PC-9 (cell line): ENCODE measurements around the gene ZFHX3. TPM values are rescaled to one million over a fixed set of nuclear protein-coding genes. Genes with fewer than 3 reads are reported as not detected.

ENCODE experiments used
- BruUV-seq: library from RNA; stranded (reverse); fragments of 400-500 nt; replicated peaks from 2 replicates; lab custom pipeline; 2021; lab: Mats Ljungman, UMichigan
- CTCF ChIA-PET: fragments of 300-600 bp; sonication (Branson Sonifier 250); formaldehyde crosslinking; loops from one replicate; lab custom pipeline; 2022; ENCODE audit warnings: antibody characterized with exemption; lab: Charles Lee
- POLR2A ChIA-PET: fragments of 300-600 bp; sonication (Branson Sonifier 250); formaldehyde crosslinking; loops from one replicate; lab custom pipeline; 2022; ENCODE audit warnings: antibody characterized with exemption; ENCODE audit not compliant: unreplicated experiment; lab: Charles Lee
- DNase-seq, 2 experiments: peaks; one replicate each; pipeline versions ENCODE4 v3.0.0 to v3.0.0-alpha.2; 2015 to 2022; ENCODE audit warnings: mixed read lengths in 1 of 2
- H2AFZ ChIP-seq: fragments of 200-600 bp; sonication (generic); 2 replicates; pipeline ENCODE4 v1.8.1; 2017; ENCODE audit warnings: antibody characterized with exemption
- H3F3A ChIP-seq: fragments of 200-600 bp; sonication (generic); 2 replicates; pipeline ENCODE4 v1.8.1; 2017; ENCODE audit warnings: antibody characterized with exemption, mild to moderate bottlenecking, low read depth; ENCODE audit not compliant: insufficient read depth
- H3K27ac ChIP-seq: fragments of 200-600 bp; sonication (generic); 2 replicates; pipeline ENCODE4 v1.6.1; 2016; ENCODE audit warnings: mixed run types
- H3K27me3 ChIP-seq: fragments of 200-600 bp; sonication (generic); 2 replicates; pipeline ENCODE4 v1.6.1; 2016; ENCODE audit warnings: low read depth, mixed run types; ENCODE audit not compliant: insufficient read depth
- H3K36me3 ChIP-seq: fragments of 200-600 bp; sonication (generic); 2 replicates; pipeline ENCODE4 v1.6.1; 2016; ENCODE audit warnings: low read depth, mixed run types
- H3K4me1 ChIP-seq: fragments of 200-600 bp; sonication (generic); replicated peaks from 2 replicates; pipeline ENCODE4 v1.6.1; 2016; ENCODE audit warnings: mixed run types; ENCODE audit not compliant: insufficient read depth
- H3K4me2 ChIP-seq: fragments of 200-600 bp; sonication (generic); 2 replicates; pipeline ENCODE4 v1.6.1; 2017; ENCODE audit warnings: mixed run types
- H3K4me3 ChIP-seq: fragments of 200-600 bp; sonication (generic); 2 replicates; pipeline ENCODE4 v1.6.1; 2016; ENCODE audit warnings: mixed run types
- H3K79me2 ChIP-seq: fragments of 200-600 bp; sonication (generic); 2 replicates; pipeline ENCODE4 v1.6.1; 2017; ENCODE audit warnings: low read depth, mixed run types
- H3K9me2 ChIP-seq: fragments of 200-600 bp; sonication (generic); 2 replicates; pipeline ENCODE4 v1.8.1; 2017; ENCODE audit warnings: mild to moderate bottlenecking; ENCODE audit not compliant: insufficient read depth
- H3K9me3 ChIP-seq: fragments of 200-600 bp; sonication (generic); 2 replicates; pipeline ENCODE4 v1.8.1; 2016; ENCODE audit warnings: low read depth; ENCODE audit not compliant: insufficient read depth
- H4K20me1 ChIP-seq: fragments of 200-600 bp; sonication (generic); 2 replicates; pipeline ENCODE4 v1.8.1; 2017; ENCODE audit not compliant: insufficient read depth
- EZH2 ChIP-seq: fragments of 200-600 bp; sonication (generic); IDR thresholded peaks from 2 replicates; pipeline ENCODE4 v1.8.0; 2017; ENCODE audit warnings: antibody characterized with exemption, low read depth
- intact Hi-C: fragments of 100-400 bp; cut with micrococcal nuclease; formaldehyde crosslinking; loops from one replicate; pipeline ENCODE4 v1.10.0; 2022; ENCODE audit not compliant: unreplicated experiment
- total RNA-seq: library from RNA; stranded (reverse); gene quantifications from 2 replicates; pipeline ENCODE4 v1.2.3, GENCODE V29; 2021
- TF ChIP-seq, protein P1 (sequence below): fragments of 200-600 bp; sonication (generic); conservative IDR thresholded peaks from 2 replicates; pipeline ENCODE4 v1.6.1; 2017; ENCODE audit warnings: mixed run types, antibody characterized with exemption, mild to moderate bottlenecking, moderate library complexity

ZFHX3 gene
- total RNA-seq, 1 experiment from 2014 or later, result 23.1 TPM

DNA sequence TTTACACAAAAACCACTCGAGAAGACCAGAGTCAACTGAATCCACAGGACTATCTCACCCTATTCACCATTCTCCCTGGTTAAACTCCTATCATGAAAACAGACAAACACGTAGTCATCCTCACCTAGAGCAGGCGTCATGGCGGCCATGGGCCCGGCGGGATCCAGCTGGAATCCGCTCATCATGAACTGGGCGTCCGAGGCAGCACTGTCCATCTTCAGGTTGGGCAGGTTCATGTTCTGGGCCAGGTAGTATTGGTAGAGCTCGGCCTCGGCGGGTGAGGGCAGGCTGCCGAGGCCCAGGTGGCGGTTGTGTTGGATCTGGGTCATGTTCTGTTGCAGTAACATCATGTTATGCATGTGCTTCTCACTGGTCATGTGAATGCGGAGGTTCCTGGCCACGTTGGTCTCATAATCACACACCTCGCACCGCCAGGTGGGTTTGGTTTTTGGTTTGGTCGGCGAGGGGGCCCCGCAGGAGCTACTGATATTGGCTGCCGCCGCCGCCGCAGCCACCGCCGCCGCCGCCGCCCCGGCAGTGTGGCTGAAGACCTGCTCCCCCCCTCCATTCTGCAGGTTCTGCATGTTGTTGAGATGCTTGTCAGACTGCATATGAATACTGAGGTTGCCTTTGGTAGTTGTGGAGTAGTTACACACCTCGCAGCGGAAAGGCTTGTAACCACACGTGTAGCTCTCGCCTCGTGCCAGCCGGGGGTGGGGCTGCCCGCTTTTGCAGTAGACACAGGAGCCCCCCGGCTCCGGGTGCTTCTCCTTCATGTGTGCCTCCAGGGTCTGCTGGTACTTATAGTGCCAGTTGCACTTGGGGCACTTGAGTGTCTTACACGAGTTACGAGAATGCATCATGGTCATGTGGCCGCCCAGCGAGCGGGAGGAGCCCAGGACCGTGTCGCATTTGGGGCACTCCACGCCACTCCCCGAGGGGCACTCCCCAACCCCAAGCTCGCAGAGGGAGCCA lies 90.3 kb downstream of the ZFHX3 start:
- H4K20me1 ChIP-seq, result peaks cover 4% of the 10 kb centered on the region; the same call in 1 of the 2 replicates
- H3K9me3 ChIP-seq, result no peaks in the 10 kb centered on the region
- intact Hi-C loops, result no loop called here
- H3K4me1 ChIP-seq, result no peaks in the 10 kb centered on the region
- no peak overlapping the region for H3K4me2 ChIP-seq
- no peak overlapping the region for H3K27ac ChIP-seq
- no peaks in the 10 kb centered on the region for H3K9me2 ChIP-seq
- BruUV-seq, result TSS peak; percentile 11
- H3K36me3 ChIP-seq, result 0 out of 2 replicates have a peak, but pooled peaks cover 7% of the 10 kb centered on the region
- TF ChIP-seq EZH2, result no peak
- TF ChIP-seq, protein P1, sequence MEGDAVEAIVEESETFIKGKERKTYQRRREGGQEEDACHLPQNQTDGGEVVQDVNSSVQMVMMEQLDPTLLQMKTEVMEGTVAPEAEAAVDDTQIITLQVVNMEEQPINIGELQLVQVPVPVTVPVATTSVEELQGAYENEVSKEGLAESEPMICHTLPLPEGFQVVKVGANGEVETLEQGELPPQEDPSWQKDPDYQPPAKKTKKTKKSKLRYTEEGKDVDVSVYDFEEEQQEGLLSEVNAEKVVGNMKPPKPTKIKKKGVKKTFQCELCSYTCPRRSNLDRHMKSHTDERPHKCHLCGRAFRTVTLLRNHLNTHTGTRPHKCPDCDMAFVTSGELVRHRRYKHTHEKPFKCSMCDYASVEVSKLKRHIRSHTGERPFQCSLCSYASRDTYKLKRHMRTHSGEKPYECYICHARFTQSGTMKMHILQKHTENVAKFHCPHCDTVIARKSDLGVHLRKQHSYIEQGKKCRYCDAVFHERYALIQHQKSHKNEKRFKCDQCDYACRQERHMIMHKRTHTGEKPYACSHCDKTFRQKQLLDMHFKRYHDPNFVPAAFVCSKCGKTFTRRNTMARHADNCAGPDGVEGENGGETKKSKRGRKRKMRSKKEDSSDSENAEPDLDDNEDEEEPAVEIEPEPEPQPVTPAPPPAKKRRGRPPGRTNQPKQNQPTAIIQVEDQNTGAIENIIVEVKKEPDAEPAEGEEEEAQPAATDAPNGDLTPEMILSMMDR, result no peak
- ChIA-PET CTCF (interaction anchor here (0.7 kb wide), 1 partner anchor 93 kb away, joined by 4 read pairs; no protein-coding TSS in a partner anchor), POLR2A (no interaction called here)
- no peaks in the 10 kb centered on the region for H3F3A ChIP-seq
- no peak overlapping the region for H3K4me3 ChIP-seq
- H3K27me3 ChIP-seq, result no peaks in the 10 kb centered on the region
- peaks cover 30% of the 10 kb centered on the region; the same call in 1 of the 2 replicates for H3K79me2 ChIP-seq
- H2AFZ ChIP-seq, result no peak overlapping the region
- no peak for DNase-seq

DNA sequence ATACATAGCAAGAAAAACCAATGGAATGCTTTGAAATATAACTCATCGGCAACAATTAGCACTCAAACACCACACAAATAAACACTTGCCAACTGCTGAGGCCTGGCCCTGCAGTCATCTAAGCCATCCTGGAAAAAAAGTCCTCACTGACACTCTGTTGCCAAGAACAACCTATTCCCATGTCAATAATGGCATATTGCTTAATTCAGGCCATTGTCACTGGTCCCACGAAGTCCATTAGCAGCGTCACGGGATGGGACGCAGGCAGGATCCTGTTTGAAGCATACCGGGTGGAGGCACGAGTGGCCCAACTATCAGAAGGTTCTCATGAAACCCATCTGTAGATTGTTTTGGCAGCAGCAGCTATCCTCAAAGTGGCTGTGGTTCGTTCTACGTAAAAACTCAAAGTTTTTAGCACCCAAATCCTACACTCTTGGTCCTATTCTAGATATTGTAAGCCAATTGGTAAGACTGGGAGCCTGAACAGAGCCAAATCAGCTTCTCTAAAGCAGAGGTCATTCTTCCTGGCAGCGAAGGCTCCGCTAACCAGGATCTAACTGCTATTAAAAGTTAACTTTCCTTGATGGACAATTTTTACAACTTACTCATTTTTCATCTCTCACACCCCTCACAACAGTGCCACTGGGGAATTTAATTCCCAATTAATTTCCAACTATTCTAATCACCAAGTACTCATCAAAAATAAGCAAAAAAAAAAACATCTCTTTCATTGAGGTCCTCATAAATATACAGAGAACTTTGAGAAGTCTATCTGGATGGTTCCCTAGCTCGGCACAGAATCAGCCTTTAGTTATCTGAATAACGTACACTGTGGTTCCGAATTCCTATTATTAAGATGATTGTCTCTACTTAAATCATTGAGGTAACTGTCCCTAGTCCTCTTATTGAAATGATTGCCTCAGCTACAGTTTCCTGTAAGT lies 91.5 kb downstream of the ZFHX3 start:
- Histone ChIP-seq H4K20me1 (peaks cover 4% of the 10 kb centered on the region; the same call in 1 of the 2 replicates), H2AFZ (no peak overlapping the region), H3K4me1 (no peaks in the 10 kb centered on the region), H3K9me3 (no peaks in the 10 kb centered on the region), H3K9me2 (no peaks in the 10 kb centered on the region), H3K27ac (no peak overlapping the region), H3F3A (no peaks in the 10 kb centered on the region; the same call in 1 of the 2 replicates), H3K79me2 (peaks cover 25% of the 10 kb centered on the region; the same call in 1 of the 2 replicates), H3K4me3 (no peak overlapping the region), H3K4me2 (no peak overlapping the region), H3K27me3 (no peaks in the 10 kb centered on the region), H3K36me3 (0 out of 2 replicates have a peak, but pooled peaks cover 7% of the 10 kb centered on the region)
- no TSS peak for BruUV-seq
- ChIA-PET CTCF (interaction anchor here (0.7 kb wide), 1 partner anchor 94 kb away, joined by 4 read pairs; no protein-coding TSS in a partner anchor), POLR2A (no interaction called here)
- no peak for TF ChIP-seq EZH2
- TF ChIP-seq, protein P1, result no peak
- no peak for DNase-seq
- intact Hi-C loops, result no loop called here
